ENCODE measurements around the gene HADHB. TPM values are rescaled to one million over a fixed set of nuclear protein-coding genes. Genes with fewer than 3 reads are reported as not detected.

HADHB gene
- 93.7 and 93.9 TPM in 2 replicates for total RNA-seq

GRCh38 chr2:26244309-26245230 is at the start of gene HADHB, which contains the start of gene HADHA:
TSS of gene HADHB (plus strand) at chr2:26244939. CDS start at chr2:26254255, 9,316 bp downstream.
TSS of gene HADHA (minus strand) at chr2:26244632. CDS start at chr2:26244596, 36 bp downstream.
- peak; percentile 63 for DNase-seq (ENCODE audit: low read depth, low spot score)

DNA sequence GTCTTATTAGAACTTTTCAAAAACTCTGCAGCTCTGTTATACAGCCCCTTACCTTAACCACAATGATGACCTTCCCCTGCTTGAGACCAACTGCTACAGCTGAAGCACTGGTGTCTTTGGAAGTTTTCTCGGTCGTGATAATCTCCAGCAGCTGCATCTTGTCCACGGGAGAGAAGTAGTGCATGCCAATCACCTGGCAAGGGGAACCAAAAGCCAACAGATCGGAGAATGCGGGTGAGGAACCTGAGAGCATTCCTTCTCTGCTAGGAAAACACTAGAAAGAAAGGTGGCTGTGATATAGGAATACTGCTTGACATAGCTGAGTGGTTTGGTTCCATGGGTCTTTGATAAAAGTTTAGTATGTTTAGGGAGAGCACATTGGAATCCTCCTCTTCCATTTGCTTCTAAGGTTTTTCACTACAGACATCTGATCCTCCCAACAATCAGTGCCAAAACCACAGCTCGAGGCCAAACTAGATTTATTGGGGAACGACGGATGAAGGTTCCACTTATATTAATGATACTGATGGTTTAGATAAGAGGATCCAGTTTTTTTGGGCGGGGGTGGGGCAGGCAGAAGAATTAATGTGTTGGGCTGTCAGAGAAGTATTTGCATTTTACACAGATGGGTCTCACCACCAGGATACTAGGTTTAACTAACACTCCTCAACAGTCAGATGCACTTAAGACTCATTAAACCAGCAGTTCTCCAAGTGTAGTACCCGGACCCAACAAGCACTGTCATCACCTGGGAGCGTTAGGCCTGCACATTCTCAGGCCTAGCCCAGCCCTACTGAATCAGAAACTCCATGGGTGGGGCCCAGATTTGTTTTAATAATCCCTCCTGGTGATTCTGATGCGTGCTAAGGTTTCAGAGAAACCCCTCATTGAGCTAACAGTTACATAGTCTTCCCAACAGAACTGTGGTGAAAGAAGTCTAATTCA is 49.4 kb upstream of the HADHB start:
- DNase-seq (ENCODE audit: low read depth, low spot score) = no peak

- DNase-seq (ENCODE audit: low read depth, low spot score) = no peak
Measured at GRCh38 chr2:26196683-26197418, 47.9 kb upstream of the HADHB start.

- DNase-seq (ENCODE audit: low read depth, low spot score) = no peak
Measured at GRCh38 chr2:26197516-26197915, 47.2 kb upstream of the HADHB start.

GRCh38 chr2:26202981-26203490 is 41.7 kb upstream of the HADHB start:
- no peak for DNase-seq (ENCODE audit: low read depth, low spot score)

- DNase-seq (ENCODE audit: low read depth, low spot score) = no peak
Measured at GRCh38 chr2:26203906-26204305, 40.8 kb upstream of the HADHB start.

DNA sequence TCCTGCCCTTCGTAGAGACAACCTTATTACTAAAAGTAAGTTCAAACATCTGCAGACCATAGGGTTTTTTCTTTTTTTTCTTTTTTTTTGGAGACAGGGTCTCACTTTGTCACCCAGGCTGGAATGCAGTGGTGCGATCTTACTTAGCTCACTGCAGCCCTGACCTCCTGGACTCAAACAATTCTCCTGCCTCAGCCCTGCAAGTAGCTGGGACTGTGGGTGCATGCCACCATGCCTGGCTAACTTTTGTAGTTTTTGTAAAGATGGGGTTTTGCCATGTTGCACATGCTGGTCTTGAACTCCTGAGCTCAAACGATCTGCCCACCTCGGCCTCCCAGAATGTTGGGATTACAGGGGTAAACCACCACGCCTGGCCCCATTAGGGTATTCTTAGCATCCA is 32.7 kb upstream of the HADHB start:
- no peak for DNase-seq (ENCODE audit: low read depth, low spot score)

DNA sequence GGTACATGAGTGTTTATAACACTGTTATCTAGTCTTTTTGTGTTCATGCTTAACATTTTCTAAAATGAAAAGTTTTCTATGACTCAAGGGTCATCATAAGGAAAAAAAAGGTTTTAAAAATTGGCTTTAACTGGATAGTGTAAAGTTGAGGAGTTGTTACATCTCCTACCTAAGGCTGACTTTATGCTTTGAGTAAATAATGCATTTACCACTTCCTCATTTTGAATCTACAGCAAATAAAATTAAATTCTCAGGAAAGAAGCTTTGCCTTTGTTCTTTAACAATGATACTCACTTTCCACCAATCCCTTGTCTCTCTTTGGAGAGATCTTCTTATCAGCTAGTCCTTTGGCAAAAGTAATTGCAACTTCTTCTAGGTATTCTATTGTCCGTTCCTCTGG is 30.0 kb upstream of the HADHB start:
- DNase-seq (ENCODE audit: low read depth, low spot score) = no peak

GRCh38 chr2:26215833-26216232 is 28.9 kb upstream of the HADHB start:
- no peak for DNase-seq (ENCODE audit: low read depth, low spot score)

DNA sequence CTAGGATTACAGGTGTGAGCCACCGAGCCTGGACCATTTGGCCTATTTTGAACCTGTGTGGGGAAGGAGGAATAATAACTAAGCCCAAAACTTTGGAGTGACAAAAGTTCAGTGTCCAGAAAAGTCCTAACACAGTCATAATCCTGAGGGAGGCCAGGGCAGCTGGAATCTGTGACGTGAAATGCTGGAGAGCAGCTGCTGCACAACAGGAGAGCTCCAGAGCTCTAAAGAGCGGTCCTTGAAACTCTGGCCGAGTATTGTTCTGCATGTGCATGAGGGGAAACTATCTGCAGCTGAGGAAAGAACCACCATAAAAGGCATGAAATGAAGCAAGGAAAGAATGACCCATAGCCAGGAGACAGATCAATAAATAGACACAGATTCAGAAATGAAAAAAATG is 28.2 kb upstream of the HADHB start:
- DNase-seq (ENCODE audit: low read depth, low spot score) = no peak

DNA sequence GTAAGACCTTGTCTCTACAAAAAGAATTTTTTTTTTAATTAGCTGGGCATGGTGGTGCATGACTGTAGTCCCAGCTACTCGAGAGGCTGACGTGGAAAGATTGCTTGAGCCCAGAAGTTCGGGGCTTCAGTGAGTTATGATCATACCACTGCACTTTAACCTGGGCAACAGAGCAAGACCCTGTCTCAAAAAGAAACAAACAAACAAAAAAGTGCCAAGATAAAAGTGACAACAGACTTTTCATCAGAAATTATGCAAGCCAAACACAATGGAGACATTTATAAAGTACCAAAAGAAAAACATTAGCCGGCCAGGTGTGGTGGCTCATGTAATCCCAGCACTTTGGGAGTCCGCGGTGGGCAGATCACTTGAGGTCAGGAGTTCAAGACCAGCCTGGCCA is 27.0 kb upstream of the HADHB start:
- DNase-seq (ENCODE audit: low read depth, low spot score) = no peak

- DNase-seq (ENCODE audit: low read depth, low spot score) = no peak
Measured at GRCh38 chr2:26223018-26223417, 21.7 kb upstream of the HADHB start.

DNA sequence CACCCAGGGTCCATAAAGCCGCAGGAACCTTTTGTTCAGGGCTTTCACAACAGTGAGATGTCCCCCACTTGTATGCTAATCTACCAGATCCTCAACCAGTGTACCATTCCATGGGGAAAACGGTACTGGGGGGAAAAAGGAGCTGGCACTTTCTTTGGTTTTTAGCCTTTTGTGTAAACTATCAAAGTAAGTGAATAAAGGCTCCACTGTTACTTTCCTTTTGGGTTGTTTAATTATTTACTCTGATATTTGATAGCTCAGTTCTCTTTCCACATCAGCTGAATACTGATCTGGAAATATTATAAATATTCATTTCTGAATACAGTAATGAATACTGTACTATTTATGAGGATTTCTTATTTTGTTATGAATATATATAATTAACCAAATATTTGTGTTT is 20.6 kb upstream of the HADHB start:
- no peak for DNase-seq (ENCODE audit: low read depth, low spot score)

GRCh38 chr2:26229595-26229994 is 15.1 kb upstream of the HADHB start:
- DNase-seq (ENCODE audit: low read depth, low spot score) = no peak

DNA sequence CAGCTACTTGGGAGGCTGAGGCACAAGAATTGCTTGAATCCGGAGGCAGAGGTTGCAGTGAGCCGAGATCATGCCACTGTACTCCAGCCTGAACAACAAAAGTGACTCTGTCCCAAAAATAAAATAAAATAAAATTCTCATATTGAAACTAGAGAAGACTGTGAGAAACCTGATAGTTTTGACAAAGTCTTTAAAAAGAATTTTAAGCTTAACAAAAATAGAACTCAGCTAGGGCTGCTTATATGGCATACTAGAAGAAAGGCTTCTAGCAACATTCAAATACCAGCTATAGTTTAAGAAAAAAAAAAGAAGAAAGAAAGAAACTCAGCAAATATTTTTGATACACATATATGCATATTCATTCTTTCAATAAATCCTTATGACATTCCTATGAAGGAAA is 13.9 kb upstream of the HADHB start:
- DNase-seq (ENCODE audit: low read depth, low spot score) = no peak

- DNase-seq (ENCODE audit: low read depth, low spot score) = no peak
Measured at GRCh38 chr2:26235089-26235488, 9.7 kb upstream of the HADHB start.

DNA sequence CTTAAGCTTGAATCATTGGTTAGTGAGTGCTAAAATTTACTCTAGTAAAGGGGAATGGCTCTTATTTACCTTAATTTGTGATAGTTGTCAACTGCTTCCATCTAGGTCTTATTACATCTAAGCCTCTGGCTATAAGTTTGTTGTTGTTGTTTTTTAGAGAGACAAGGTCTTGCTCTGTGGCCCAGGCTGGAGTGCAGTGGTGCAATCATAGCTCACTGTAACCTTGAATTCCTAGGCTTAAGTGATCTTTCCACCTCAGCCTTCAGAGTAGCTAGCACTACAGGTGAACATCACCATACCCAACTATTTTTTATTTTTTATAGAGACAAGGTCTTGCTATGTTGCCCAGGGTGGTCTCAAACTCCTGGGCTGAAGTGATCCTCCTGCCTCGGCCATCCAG is 6.9 kb upstream of the HADHB start:
- no peak for DNase-seq (ENCODE audit: low read depth, low spot score)

DNA sequence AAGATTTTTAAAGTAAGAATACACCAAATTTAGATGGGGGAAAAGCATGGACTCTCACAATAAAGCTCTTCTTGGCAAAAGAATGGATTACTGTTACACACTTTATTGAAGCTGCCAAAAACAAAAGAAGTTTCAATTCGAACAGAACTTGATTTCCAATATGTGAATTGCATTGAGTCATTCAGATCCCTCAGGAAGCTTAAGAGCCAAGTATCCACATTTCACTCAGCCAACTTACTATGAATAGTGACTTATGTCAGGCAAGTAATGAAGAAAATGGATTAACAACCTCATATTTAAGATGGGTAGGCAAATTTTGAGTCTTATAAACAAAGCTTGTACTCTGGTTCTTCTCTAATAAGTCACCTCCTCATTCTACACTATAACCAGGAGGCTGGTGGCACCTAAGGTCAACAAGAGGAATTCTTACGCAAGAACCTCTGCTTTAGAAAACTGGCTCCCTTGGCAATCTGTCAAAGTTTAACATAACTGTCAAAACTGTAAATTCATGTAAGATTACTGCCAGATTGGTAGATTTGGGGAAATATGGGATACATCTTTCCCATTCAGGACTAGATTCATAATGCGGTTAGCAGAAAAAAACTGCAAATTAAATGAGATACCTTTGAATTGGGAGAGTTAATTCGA is 6.3 kb upstream of the HADHB start:
- DNase-seq (ENCODE audit: low read depth, low spot score) = no peak

DNA sequence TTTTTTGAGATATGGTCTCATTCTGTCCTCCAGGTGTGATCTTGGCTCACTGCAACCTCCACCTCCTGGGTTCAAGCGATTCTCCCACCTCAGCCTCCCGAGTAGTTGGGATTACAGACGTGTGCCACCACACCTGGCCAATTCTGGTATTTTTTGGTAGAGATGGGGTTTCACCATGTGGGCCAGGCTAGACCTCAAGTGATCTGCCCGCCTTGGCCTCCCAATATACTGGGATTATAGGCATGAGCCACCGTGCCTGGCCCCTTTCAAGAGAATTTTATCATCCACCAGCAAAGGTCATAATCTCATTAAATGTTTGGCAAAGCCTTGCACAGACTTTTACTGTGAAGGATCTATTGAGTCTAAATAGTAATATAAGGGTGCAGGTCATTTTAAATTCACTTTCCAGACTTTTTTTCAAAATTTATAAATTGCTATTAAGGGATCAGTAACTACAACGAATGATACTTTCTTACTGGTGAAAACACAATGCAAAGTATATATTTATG is 2.8 kb upstream of the HADHB start:
- DNase-seq (ENCODE audit: low read depth, low spot score) = no peak

All from pulmonary artery endothelial cell (primary cell).